Measurements from ENCODE around the gene CTSL.

The CTSL gene

DNA sequence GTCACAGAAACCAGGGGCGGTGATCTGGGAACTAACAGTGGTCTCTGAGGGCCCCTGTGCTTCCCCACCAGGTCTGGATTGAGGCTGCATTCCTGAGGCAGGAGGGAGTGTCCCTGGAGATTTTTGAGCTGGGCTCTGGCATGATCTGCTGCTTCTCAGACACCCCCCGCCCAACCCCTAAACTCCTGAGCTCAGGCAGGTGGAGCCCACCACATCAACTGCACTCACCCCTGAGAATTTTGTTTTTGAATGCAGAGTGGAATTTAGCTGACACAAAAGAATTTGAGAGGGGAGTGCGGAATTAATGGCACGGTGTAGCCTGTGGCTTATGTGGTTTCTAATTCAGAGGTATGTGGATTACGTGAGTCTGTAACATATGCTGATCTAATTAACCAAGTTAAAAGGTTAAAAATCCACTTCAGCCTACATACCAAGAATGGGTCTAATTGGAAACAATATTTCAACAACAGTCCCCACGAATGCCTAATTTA lies 23.9 kb upstream of the CTSL start:
- no peaks in the 10 kb centered on the region for H3K36me3 ChIP-seq (ENCODE audit: insufficient read depth, low read length)

DNA sequence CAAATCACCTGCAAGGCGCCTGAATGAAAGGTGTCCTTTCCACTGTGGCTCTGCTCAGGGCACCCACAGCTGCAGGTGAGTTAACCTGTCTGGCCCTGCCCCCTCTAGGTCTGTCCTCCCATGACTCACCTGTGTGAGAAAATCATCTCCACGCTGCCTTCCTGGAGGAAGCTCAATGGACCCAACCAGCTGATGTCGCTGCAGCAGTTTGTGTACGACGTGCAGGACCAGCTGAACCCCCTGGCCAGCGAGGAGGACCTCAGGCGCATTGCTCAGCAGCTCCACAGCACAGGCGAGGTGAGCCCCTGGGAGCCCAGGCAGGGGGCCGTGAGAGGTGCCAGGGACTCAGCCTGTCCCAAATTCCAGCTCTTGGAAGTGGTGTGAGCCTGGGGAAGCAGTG lies 23.0 kb upstream of the CTSL start:
- Histone ChIP-seq H3K9me2 (ENCODE audit: low read depth, low read length) (no peaks in the 10 kb centered on the region), H3K79me2 (ENCODE audit: insufficient read depth, low read length) (no peaks in the 10 kb centered on the region), H3K9ac (ENCODE audit: low read length) (no peak overlapping the region), H3F3A (ENCODE audit: insufficient read depth, low read length) (no peaks in the 10 kb centered on the region), H3K4me1 (ENCODE audit: insufficient read depth, low read length, severe bottlenecking) (no peaks in the 10 kb centered on the region), H3K27ac (ENCODE audit: low read depth, low read length, poor library complexity, severe bottlenecking) (no peak overlapping the region), H3K4me3 (ENCODE audit: low read depth, low read length, poor library complexity, severe bottlenecking) (no peak overlapping the region), H3K9me3 (ENCODE audit: low read length) (no peaks in the 10 kb centered on the region), H2AFZ (ENCODE audit: low read length) (no peak overlapping the region), H4K20me1 (ENCODE audit: insufficient read depth, low read length) (no peaks in the 10 kb centered on the region), H3K4me2 (ENCODE audit: low read length) (no peak overlapping the region), H3K27me3 (ENCODE audit: insufficient read depth, low read length) (0 out of 2 replicates have a peak, but pooled peaks cover 4% of the 10 kb centered on the region), H3K36me3 (ENCODE audit: insufficient read depth, low read length) (no peaks in the 10 kb centered on the region)
- no peak for TF ChIP-seq EZH2 (IDR thresholded peaks at IDR 0.05; ENCODE audit: borderline replicate concordance, low read length)

More for the DNA sequence above, 23.9 kb upstream of the CTSL start:
- H3K4me3 ChIP-seq (ENCODE audit: low read depth, low read length, poor library complexity, severe bottlenecking) = no peak overlapping the region
- H3K9me2 ChIP-seq (ENCODE audit: low read depth, low read length) = no peaks in the 10 kb centered on the region
- H3F3A ChIP-seq (ENCODE audit: insufficient read depth, low read length) = no peaks in the 10 kb centered on the region
- TF ChIP-seq EZH2 (IDR thresholded peaks at IDR 0.05; ENCODE audit: borderline replicate concordance, low read length) = no peak
- TF ChIP-seq, protein P1, sequence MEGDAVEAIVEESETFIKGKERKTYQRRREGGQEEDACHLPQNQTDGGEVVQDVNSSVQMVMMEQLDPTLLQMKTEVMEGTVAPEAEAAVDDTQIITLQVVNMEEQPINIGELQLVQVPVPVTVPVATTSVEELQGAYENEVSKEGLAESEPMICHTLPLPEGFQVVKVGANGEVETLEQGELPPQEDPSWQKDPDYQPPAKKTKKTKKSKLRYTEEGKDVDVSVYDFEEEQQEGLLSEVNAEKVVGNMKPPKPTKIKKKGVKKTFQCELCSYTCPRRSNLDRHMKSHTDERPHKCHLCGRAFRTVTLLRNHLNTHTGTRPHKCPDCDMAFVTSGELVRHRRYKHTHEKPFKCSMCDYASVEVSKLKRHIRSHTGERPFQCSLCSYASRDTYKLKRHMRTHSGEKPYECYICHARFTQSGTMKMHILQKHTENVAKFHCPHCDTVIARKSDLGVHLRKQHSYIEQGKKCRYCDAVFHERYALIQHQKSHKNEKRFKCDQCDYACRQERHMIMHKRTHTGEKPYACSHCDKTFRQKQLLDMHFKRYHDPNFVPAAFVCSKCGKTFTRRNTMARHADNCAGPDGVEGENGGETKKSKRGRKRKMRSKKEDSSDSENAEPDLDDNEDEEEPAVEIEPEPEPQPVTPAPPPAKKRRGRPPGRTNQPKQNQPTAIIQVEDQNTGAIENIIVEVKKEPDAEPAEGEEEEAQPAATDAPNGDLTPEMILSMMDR (IDR thresholded peaks at IDR 0.05; ENCODE audit: low read length) = no peak
- no peak overlapping the region for H3K4me2 ChIP-seq (ENCODE audit: low read length)
- H3K27ac ChIP-seq (ENCODE audit: low read depth, low read length, poor library complexity, severe bottlenecking) = no peak overlapping the region
- no peaks in the 10 kb centered on the region for H3K79me2 ChIP-seq (ENCODE audit: insufficient read depth, low read length)
- H2AFZ ChIP-seq (ENCODE audit: low read length) = no peak overlapping the region
- no peak overlapping the region for H3K9ac ChIP-seq (ENCODE audit: low read length)
- H4K20me1 ChIP-seq (ENCODE audit: insufficient read depth, low read length) = no peaks in the 10 kb centered on the region
- H3K27me3 ChIP-seq (ENCODE audit: insufficient read depth, low read length) = 0 out of 2 replicates have a peak, but pooled peaks cover 4% of the 10 kb centered on the region
- no peaks in the 10 kb centered on the region for H3K4me1 ChIP-seq (ENCODE audit: insufficient read depth, low read length, severe bottlenecking)
- no peaks in the 10 kb centered on the region for H3K9me3 ChIP-seq (ENCODE audit: low read length)

DNA sequence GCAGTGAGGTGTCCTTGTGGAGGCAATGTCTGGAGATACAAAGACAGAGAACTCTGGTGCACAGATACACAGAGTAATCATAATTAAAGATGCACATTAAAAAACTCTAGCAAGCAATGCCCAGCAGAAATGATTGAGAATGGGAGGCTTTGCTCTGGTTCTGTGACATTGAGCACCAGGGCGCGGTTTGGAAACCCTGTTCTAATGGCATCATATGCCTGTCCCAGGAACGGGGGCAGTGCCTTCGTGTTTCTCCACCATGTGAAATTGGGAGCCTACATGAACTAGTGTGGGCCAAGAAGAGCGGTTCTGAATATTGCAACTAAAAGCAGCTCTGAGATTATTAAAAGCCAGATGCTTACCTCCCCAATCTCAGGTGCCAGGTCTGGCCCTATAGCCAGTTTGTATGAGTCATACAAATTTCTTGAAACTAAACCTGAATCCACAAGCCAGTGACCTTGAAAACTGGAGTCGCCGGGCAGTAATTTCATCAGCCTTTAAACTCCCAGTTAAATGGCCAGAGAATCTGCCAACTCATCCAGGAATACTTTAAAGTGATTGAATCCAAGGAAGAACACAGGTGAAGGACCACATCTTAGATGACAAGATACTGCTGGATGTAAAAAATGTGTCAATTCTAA lies 22.2 kb upstream of the CTSL start:
- no peaks in the 10 kb centered on the region for H3F3A ChIP-seq (ENCODE audit: insufficient read depth, low read length)
- H4K20me1 ChIP-seq (ENCODE audit: insufficient read depth, low read length) = no peaks in the 10 kb centered on the region
- H3K4me1 ChIP-seq (ENCODE audit: insufficient read depth, low read length, severe bottlenecking) = no peaks in the 10 kb centered on the region
- H3K4me2 ChIP-seq (ENCODE audit: low read length) = no peak overlapping the region
- no peak overlapping the region for H3K4me3 ChIP-seq (ENCODE audit: low read depth, low read length, poor library complexity, severe bottlenecking)
- no peak overlapping the region for H3K9ac ChIP-seq (ENCODE audit: low read length)
- no peaks in the 10 kb centered on the region for H3K9me2 ChIP-seq (ENCODE audit: low read depth, low read length)
- TF ChIP-seq EZH2 (IDR thresholded peaks at IDR 0.05; ENCODE audit: borderline replicate concordance, low read length) = no peak
- TF ChIP-seq, protein P1 (IDR thresholded peaks at IDR 0.05; ENCODE audit: low read length) = no peak
- H3K79me2 ChIP-seq (ENCODE audit: insufficient read depth, low read length) = no peaks in the 10 kb centered on the region
- H3K27me3 ChIP-seq (ENCODE audit: insufficient read depth, low read length) = 0 out of 2 replicates have a peak, but pooled peaks cover 4% of the 10 kb centered on the region
- no peaks in the 10 kb centered on the region for H3K9me3 ChIP-seq (ENCODE audit: low read length)
- H2AFZ ChIP-seq (ENCODE audit: low read length) = no peak overlapping the region
- H3K36me3 ChIP-seq (ENCODE audit: insufficient read depth, low read length) = no peaks in the 10 kb centered on the region
- H3K27ac ChIP-seq (ENCODE audit: low read depth, low read length, poor library complexity, severe bottlenecking) = no peak overlapping the region

DNA sequence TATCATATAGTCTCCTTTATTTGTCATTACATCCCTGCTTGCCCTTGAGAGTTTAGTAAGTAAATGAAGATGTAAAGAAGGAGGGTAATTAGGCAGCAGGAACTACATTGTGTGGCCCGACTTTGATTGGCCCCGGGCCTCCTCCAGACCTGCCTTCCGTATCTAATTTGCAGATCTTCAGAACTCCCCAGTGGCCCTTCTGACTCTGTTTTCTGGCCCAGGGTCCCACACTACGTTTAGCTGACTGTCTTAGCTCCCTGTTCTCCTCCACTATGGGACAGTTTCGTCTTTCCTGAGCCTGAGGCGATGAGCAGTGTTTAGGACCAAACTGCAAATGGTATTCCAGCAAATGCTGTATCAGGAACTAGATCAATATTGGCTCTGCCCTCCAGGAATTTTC lies 21.6 kb upstream of the CTSL start:
- H3K4me1 ChIP-seq (ENCODE audit: insufficient read depth, low read length, severe bottlenecking) = no peaks in the 10 kb centered on the region
- H3K27me3 ChIP-seq (ENCODE audit: insufficient read depth, low read length) = 0 out of 2 replicates have a peak, but pooled peaks cover 4% of the 10 kb centered on the region
- no peak overlapping the region for H3K9ac ChIP-seq (ENCODE audit: low read length)
- H4K20me1 ChIP-seq (ENCODE audit: insufficient read depth, low read length) = no peaks in the 10 kb centered on the region
- no peak overlapping the region for H3K27ac ChIP-seq (ENCODE audit: low read depth, low read length, poor library complexity, severe bottlenecking)
- H3F3A ChIP-seq (ENCODE audit: insufficient read depth, low read length) = no peaks in the 10 kb centered on the region
- no peaks in the 10 kb centered on the region for H3K9me3 ChIP-seq (ENCODE audit: low read length)
- TF ChIP-seq, protein P1 (IDR thresholded peaks at IDR 0.05; ENCODE audit: low read length) = no peak
- no peak for TF ChIP-seq EZH2 (IDR thresholded peaks at IDR 0.05; ENCODE audit: borderline replicate concordance, low read length)
- H3K36me3 ChIP-seq (ENCODE audit: insufficient read depth, low read length) = no peaks in the 10 kb centered on the region
- H3K4me3 ChIP-seq (ENCODE audit: low read depth, low read length, poor library complexity, severe bottlenecking) = no peak overlapping the region
- no peak overlapping the region for H3K4me2 ChIP-seq (ENCODE audit: low read length)
- no peaks in the 10 kb centered on the region for H3K79me2 ChIP-seq (ENCODE audit: insufficient read depth, low read length)
- no peak overlapping the region for H2AFZ ChIP-seq (ENCODE audit: low read length)
- H3K9me2 ChIP-seq (ENCODE audit: low read depth, low read length) = no peaks in the 10 kb centered on the region

All from OCI-LY1 (cell line).